Measurements from ENCODE around the gene ELMO1.

ELMO1 gene

GRCh38 chr7:37365405-37365804 lies 83.3 kb downstream of the ELMO1 start:
- peak in 1 of 2 experiments; percentile 22 for DNase-seq

- no peak for DNase-seq
Observed at GRCh38 chr7:37364856-37365255, 83.8 kb downstream of the ELMO1 start.

GRCh38 chr7:37363536-37364491 lies 84.8 kb downstream of the ELMO1 start:
- DNase-seq = no peak

GRCh38 chr7:37362802-37363201 lies 85.9 kb downstream of the ELMO1 start:
- DNase-seq = no peak

- no peak for DNase-seq
Observed at GRCh38 chr7:37360484-37360883, 88.2 kb downstream of the ELMO1 start.

- no peak for DNase-seq
Observed at GRCh38 chr7:37359662-37360444, 88.8 kb downstream of the ELMO1 start.

- DNase-seq = no peak
Observed at GRCh38 chr7:37359180-37359579, 89.5 kb downstream of the ELMO1 start.

- DNase-seq = no peak
Observed at GRCh38 chr7:37357637-37357996, 91.0 kb downstream of the ELMO1 start.

- no peak for DNase-seq
Observed at GRCh38 chr7:37356911-37357636, 91.6 kb downstream of the ELMO1 start.

GRCh38 chr7:37354656-37355131 lies 94.0 kb downstream of the ELMO1 start:
- peak; percentile 99 to 100 for DNase-seq

- DNase-seq = no peak
Observed at GRCh38 chr7:37353949-37354655, 94.6 kb downstream of the ELMO1 start.

- DNase-seq = peak; percentile 93
Observed at GRCh38 chr7:37352974-37353948, 95.4 kb downstream of the ELMO1 start.

- DNase-seq = no peak
Observed at GRCh38 chr7:37352251-37352880, 96.3 kb downstream of the ELMO1 start.

- no peak for DNase-seq
Observed at GRCh38 chr7:37351716-37352115, 96.9 kb downstream of the ELMO1 start.

- DNase-seq = peak; percentile 37 to 69
Observed at GRCh38 chr7:37349979-37350590, 98.6 kb downstream of the ELMO1 start.

- no peak for DNase-seq
Observed at GRCh38 chr7:37348982-37349381, 99.7 kb downstream of the ELMO1 start.

GRCh38 chr7:37346761-37347160 lies 101.9 kb downstream of the ELMO1 start:
- DNase-seq = no peak

GRCh38 chr7:37344886-37345579 lies 103.6 kb downstream of the ELMO1 start:
- DNase-seq = peak; percentile 41 to 49

- peak; percentile 97 to 99 for DNase-seq
Observed at GRCh38 chr7:37342688-37343471, 105.8 kb downstream of the ELMO1 start.

Measured in Kasumi-1 (cell line).